ENCODE measurements around the gene PAGE1.
"Not testable (repeated sequence)": the region's sequence is repeated elsewhere in the genome, so short reads cannot be mapped to it uniquely, and the experiment has no call there.

Gene PAGE1

DNA sequence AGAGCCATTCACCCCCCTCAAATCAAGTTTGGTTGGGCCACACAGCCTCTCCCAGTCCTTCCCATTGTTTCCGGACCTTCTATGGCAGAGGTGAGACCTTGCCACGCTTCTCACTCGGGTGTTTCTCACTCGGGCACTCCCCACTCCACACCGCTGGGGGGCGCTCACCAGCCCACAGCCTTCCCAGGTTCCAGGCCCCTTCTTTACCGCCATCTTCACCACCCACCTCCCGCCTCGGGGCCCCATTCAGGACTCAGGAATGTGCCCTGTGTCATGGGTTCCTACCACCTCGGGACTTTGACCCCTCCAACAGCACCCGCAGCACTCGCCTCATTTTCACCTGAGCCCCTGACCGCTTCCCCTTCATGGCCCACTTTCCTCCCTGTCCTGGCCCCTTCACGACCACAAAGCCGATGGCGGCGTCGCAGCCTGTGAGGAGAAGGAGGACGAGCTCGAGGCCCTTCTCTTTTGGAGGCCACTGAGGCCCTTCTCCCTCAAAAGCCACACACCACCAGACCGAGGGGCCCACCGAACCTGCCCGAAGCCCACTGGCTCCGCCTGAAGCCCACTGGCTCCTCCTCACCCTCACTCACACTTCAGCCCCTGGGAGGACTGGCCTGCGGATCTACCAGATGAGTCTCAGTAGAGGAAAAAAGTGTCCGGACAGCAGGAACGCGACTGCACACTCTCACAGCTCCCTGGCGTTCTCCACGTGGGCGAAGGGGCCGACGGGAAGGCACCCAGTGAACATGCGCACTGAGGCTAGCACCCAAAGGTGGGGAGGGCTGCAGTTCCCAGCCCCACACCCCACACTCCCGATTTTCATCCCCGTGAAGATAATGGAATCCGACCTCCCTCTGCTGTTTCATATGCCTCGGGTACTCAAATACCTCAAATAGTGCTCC lies at the start of gene PAGE1:
Gene PAGE1, minus strand, starts transcription at position 709 of the 905 bp plus-strand sequence. CDS start 1,214 bp downstream, outside the sequence.
- DNase-seq: no peak

- not testable (repeated sequence) for DNase-seq
These were observed 45.7 kb upstream of the PAGE1 start for GRCh38 chrX:49741501-49741900.

- no peak for DNase-seq
These were observed 32.1 kb upstream of the PAGE1 start for GRCh38 chrX:49727847-49728246.

- DNase-seq: no peak
These were observed 31.2 kb upstream of the PAGE1 start for GRCh38 chrX:49726966-49727365.

DNA sequence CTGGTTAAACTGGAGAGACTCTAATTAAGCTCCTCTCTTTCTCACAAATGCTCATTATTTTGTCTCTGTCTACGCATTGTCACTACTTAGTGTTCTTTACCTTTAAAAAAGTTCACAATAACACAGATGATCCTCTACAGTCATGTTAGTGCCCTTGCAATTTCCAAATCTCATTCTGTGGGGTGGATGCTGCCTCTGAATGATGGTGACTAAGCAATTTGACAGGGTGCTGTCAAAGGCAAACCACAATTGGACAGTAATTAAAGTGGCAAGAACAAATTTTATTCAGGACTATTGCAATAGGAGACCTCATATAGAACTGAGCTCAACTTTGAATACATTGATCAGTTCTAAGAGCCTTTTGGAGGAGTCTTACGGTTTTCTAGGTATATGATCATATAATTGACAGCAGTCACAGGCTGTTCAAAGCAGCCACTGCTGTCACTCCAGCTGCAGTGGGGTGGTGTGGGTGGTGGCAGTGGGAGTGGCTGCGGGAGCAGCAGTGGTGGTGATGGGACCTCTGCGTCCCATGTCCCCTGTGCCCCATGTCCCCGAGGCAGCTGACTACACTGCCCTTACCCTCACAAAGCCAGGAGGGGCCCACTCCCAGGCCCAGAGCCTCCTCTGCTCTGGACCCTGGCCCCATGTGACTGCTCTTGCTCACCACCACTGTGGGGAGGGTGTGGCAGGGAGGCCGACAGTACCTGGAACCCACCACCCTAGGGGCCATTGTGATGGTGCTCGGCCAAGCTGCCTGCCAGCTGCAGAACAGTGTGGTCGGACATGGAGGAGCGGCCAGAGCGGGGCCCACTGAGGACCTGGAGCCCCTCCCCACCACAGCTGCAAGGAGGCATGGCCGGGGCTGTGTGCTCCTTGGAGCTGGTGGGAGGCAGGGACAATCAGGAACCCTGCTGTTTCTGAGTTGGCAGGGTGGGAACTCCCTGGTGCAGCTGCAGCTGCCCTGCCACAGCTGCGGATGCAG lies 30.4 kb upstream of the PAGE1 start:
- DNase-seq: no peak

DNA sequence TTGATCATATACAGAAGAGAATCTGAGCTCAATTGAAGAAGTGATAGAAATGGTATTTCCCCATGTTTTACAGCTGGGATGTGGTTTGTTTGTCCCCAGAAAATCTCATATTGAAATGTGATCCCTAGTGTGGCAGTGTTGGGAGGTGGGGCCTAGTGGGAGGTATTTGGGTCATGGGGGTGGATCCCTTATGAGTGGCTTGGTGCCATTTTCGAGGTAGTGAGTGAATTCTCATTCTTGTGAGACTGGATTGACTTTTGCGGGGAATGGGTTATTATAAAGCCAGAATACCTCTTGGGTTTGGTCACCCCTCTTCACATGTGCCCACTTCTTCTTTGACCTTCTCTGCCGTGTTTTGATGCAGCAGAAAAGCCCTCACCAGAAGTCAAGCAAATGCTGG lies 29.6 kb upstream of the PAGE1 start:
- no peak for DNase-seq

- DNase-seq: not testable (repeated sequence)
These were observed 24.3 kb upstream of the PAGE1 start for GRCh38 chrX:49720106-49720505.

- DNase-seq: no peak
These were observed 16.8 kb upstream of the PAGE1 start for GRCh38 chrX:49712577-49712976.

GRCh38 chrX:49710744-49711319 lies 15.0 kb upstream of the PAGE1 start:
- no peak for DNase-seq

DNA sequence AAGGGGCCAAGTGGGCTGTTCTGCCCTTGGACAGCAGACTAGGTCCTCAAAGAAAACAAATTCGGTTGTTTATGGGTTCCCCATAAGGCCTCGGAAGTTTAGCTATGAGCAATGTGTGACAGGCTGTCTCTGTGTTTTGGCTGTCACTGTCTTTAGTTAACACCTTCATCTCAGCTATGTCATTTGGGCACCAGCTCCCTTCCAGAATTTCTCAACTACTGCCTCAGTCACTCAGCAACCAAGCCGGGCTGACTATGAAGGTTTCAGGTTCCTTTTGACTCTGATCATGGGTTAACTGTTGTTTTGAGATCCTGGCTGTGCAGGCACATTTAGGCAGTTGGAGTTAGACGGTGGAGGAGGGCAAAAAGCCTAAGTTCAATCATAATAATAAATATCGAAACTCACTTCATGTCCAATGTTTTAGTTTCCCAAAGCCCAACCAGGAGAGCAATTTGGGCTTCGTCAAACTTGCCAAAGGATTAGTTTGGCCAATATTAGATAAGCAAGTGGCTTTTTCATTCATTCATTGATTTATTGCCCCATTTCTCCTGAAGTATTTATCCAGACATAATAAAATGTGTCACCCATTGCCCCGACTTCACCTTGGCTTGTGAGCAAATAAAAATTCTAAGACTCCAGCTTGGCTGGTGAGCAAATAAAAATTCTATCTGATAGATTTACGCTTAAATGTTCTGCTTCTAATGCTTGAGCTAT lies 9.1 kb upstream of the PAGE1 start:
- DNase-seq: no peak

DNA sequence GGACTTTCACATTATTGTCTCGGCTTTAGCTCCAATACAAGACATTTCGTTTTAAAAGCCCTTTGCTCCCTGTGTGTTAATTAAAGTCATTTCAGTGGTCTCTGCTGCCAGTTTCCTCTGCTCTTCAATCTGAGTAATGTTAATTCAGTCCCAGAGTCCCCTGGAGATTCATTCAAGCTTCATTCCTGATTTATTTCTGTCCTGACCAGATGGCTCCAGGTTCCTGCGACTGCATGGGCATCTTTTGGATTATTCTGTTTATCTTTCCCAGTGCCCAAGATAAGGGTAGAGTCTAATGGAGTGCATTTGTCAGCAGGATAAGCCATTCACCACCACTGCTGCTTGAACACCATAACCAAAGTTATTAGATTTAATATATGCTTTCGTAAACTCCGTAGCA lies 6.1 kb upstream of the PAGE1 start:
- no peak for DNase-seq

DNA sequence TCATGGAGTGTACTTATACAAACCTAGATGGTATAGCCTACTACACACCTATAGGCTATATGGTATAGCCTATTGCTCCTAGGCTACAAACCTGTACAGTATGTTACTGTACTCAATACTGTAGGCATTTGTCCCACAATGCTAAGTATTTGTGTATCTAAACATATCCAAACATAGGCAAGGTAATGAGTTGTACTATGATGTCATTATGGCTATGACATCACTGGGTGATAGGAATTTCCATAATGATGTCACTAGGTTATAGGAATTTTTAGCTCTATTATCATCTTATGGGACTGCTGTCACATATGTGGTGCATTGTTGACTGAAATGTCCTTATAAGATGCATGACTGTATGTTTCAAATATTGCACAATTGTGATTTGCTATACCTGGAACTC lies 5.5 kb upstream of the PAGE1 start:
- no peak for DNase-seq

- DNase-seq: no peak
These were observed 20.6 kb downstream of the PAGE1 start for GRCh38 chrX:49675075-49675719.

GRCh38 chrX:49673394-49673793 lies 22.4 kb downstream of the PAGE1 start:
- DNase-seq: no peak

DNA sequence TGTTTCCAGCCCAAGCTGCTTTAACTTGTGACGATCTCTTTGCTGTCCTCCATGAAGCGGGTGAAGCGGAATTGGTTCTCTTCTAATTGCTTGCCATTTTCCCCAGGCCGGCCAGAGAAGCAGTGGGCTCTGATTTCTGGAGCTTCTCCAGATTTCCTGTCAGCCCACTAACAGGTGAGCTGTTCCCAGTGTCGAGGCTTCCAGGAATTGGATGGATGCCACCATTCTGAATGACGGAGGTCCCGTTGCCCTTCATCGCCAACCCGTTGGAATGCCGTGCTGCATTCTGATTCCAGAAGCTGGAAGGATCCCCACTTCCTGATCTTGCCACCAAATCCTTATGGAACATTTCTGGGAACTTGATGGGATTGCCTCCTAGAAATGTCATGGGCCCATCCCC lies 31.0 kb downstream of the PAGE1 start:
- DNase-seq: no peak

DNA sequence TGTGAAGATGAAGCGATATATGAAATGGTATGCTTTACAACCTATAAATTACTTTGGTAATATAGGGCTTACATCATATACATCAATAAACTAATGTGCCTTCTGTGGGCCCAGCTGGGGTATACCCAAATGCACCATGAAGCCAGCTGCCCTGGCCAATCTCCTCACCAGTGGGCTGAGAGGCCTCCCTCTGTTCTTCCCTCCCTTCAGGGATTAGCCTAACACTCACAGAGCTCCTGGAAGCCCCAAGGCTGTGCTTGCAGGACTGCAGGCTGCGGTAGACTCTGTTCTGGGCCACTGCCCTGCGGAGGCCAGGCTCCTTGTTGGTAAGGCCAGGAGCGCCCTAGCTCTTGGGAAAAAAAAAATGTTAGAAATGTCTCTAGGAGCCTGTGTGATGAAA lies 33.9 kb downstream of the PAGE1 start:
- no peak for DNase-seq

GRCh38 chrX:49659771-49660170 lies 36.0 kb downstream of the PAGE1 start:
- DNase-seq: no peak

DNA sequence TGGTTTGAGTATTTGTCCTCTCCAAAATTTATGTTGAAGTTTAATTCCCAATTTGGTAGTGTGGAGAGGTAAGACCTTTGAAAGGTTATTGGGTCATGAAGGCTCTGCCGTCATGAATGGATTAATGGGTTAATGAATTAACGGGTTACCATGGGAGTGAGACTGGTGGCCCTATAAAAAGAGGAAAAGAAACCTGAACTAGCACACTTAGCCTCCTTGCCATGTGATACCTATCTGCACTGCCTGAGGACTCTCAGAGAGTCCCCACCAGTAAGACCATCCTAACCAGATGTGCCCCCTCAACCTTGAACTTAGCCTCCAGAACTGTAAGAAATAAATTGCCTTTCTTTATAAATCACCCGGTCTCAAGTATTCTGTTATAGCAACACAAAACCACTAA lies 39.3 kb downstream of the PAGE1 start:
- DNase-seq: no peak

GRCh38 chrX:49644991-49645637 lies 50.7 kb downstream of the PAGE1 start:
- DNase-seq: no peak
